ENCODE data around the gene DYSF.

The DYSF gene

GRCh38 chr2:71713581-71714580 is 260.5 kb downstream of the DYSF start:
- TF ChIP-seq TCF12 (IDR thresholded peaks at IDR 0.05; ENCODE audit: low read depth) (no peak), EP300 (IDR thresholded peaks at IDR 0.05; ENCODE audit: borderline replicate concordance) (no peak)

GRCh38 chr2:71714601-71715240 is 261.4 kb downstream of the DYSF start:
- TF ChIP-seq RAD21 (IDR thresholded peaks at IDR 0.05; ENCODE audit: low read depth) (no peak), EGR1 (IDR thresholded peaks at IDR 0.05) (no peak), REST (IDR thresholded peaks at IDR 0.05; ENCODE audit: low read depth) (no peak), EP300 (IDR thresholded peaks at IDR 0.05; ENCODE audit: borderline replicate concordance) (no peak), TAF1 (IDR thresholded peaks at IDR 0.05; ENCODE audit: low read depth) (no peak), CEBPB (IDR thresholded peaks at IDR 0.05) (no peak), FOXM1 (IDR thresholded peaks at IDR 0.05; ENCODE audit: borderline replicate concordance, low read depth) (no peak), TEAD4 (IDR thresholded peaks at IDR 0.05) (no peak), MAX (IDR thresholded peaks at IDR 0.05) (no peak), YY1 (IDR thresholded peaks at IDR 0.05; ENCODE audit: low read depth) (no peak), ZBTB7A (IDR thresholded peaks at IDR 0.05; ENCODE audit: low read depth) (no peak), TCF12 (IDR thresholded peaks at IDR 0.05; ENCODE audit: low read depth) (no peak), USF1 (IDR thresholded peaks at IDR 0.05) (no peak)

- TF ChIP-seq TCF12 (IDR thresholded peaks at IDR 0.05; ENCODE audit: low read depth) (no peak), TAF1 (IDR thresholded peaks at IDR 0.05; ENCODE audit: low read depth) (no peak), RAD21 (IDR thresholded peaks at IDR 0.05; ENCODE audit: low read depth) (no peak), ZBTB7A (IDR thresholded peaks at IDR 0.05; ENCODE audit: low read depth) (no peak), NFIC (IDR thresholded peaks at IDR 0.05) (no peak), EP300 (IDR thresholded peaks at IDR 0.05; ENCODE audit: borderline replicate concordance) (no peak), USF1 (IDR thresholded peaks at IDR 0.05) (no peak), YY1 (IDR thresholded peaks at IDR 0.05; ENCODE audit: low read depth) (no peak), CEBPB (IDR thresholded peaks at IDR 0.05) (no peak), MAX (IDR thresholded peaks at IDR 0.05) (no peak), TEAD4 (IDR thresholded peaks at IDR 0.05) (no peak), EGR1 (IDR thresholded peaks at IDR 0.05) (no peak), FOXM1 (IDR thresholded peaks at IDR 0.05; ENCODE audit: borderline replicate concordance, low read depth) (no peak), REST (IDR thresholded peaks at IDR 0.05; ENCODE audit: low read depth) (no peak), CREB1 (IDR thresholded peaks at IDR 0.05; ENCODE audit: low read depth) (no peak)
Observed at GRCh38 chr2:71715241-71715750, 261.9 kb downstream of the DYSF start.

- TF ChIP-seq CREB1 (IDR thresholded peaks at IDR 0.05; ENCODE audit: low read depth): no peak
- no peak for TF ChIP-seq EGR1 (IDR thresholded peaks at IDR 0.05)
- no peak for TF ChIP-seq EP300 (IDR thresholded peaks at IDR 0.05; ENCODE audit: borderline replicate concordance)
- TF ChIP-seq REST (IDR thresholded peaks at IDR 0.05; ENCODE audit: low read depth): no peak
- no peak for TF ChIP-seq TCF12 (IDR thresholded peaks at IDR 0.05; ENCODE audit: low read depth)
- TF ChIP-seq ZBTB7A (IDR thresholded peaks at IDR 0.05; ENCODE audit: low read depth): no peak
- no peak for TF ChIP-seq NFIC (IDR thresholded peaks at IDR 0.05)
- no peak for TF ChIP-seq MAX (IDR thresholded peaks at IDR 0.05)
- no peak for TF ChIP-seq YY1 (IDR thresholded peaks at IDR 0.05; ENCODE audit: low read depth)
- no peak for TF ChIP-seq CEBPB (IDR thresholded peaks at IDR 0.05)
Observed at GRCh38 chr2:71715951-71716696, 262.8 kb downstream of the DYSF start.
